Measurements from ENCODE around the gene SULF2.

Gene SULF2

DNA sequence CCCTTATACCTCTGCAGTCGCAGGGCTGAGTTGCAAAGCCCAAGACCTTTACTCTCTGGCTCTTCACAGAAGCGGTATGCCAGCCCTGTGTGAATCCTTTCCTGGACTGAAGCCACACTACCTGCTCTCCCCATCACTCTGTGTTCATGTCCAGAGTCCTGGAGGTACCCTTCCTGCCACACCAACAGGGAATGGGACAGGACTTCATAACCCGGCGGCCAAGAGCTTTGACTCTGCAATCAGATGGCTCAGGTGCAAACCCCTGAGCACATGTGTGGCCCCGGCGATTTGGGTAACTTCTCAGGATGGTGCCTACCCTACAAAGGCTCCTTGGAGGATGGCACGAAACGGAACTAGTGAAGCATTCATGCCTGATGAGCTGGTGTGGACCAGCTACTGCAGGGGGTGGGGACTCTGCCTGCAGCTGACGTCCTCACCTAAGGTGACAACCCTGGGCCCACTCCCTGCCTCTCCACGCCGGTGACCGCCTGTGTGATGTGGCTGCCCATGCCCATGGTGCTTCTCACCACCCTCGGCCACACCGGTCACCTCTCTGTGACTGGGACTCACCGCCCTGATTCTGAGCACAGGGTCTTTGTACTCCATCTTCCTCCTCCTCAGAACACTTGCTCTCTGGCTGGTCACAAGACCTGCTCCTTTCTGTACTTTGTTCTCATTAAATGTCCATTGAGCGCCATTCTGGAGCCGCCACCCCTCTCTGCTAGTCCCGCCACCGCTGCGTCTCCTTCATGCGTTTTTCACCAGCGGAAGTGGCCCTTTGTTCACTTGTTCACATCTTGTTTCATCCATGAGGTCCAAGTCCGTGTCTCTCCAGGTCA is 116.7 kb downstream of the SULF2 start:
- no peak for DNase-seq
- intact Hi-C loops (cut with DNase I) = no loop called here

DNA sequence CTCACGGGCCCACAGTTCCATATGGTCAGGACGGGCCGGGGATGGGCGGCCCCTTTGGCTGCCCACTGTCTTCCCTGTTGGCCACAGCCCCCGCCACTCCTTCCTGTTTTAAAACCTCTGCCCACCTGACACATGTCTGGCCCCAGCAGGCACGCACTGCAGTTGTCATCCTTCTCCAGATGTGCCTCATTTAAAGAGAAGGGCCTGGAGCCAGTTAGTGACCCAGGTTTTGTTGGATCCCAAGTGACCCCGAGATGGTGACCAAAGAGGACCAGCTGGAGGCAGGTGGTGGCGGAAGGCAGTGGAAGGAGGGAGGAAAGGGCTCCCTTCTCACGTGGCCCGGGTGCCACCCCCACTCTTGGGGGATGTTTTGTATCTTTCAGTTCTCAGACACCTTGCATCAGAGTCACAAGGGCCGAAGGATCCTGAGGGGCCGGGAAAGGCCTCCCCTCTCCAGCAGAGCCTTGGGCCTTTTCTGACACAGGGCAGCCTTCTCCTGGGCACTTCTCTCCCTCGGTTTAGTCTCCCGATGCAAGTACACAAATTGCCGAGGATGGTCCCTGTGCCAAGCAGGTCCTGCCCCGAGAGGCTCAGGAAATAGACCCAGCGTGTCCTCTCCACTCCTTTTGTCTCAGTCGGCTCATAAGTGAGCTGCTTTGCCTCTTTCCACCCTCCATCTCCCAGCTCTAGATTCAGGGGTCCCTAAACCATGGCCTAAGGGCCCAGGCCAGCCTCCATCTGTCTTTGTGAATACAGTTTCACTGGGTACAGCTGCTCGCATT is 117.6 kb downstream of the SULF2 start:
- peak in 1 of 42 donors; percentile 23 for DNase-seq
- intact Hi-C loops (cut with DNase I) = no loop called here

DNA sequence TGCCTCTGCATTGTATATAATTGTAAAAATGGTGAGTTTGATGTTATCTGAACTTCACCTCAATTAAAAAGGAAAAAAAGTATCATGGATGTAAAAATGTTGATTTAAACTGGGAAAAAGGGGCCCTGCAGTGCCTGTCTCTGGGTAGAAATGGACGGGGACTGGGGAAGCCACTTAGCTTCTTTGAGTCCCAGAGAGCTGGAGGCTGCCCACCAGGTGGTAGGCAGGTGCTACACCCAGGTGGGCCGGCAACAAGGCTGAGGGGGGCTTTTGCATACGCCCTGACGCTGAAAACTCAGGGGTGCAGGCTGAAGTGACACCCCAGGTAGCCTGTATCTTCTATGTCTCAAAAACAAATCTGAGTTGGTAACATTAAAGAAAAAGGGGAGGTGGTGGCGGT is 118.2 kb downstream of the SULF2 start:
- intact Hi-C loops (cut with DNase I) = no loop called here

DNA sequence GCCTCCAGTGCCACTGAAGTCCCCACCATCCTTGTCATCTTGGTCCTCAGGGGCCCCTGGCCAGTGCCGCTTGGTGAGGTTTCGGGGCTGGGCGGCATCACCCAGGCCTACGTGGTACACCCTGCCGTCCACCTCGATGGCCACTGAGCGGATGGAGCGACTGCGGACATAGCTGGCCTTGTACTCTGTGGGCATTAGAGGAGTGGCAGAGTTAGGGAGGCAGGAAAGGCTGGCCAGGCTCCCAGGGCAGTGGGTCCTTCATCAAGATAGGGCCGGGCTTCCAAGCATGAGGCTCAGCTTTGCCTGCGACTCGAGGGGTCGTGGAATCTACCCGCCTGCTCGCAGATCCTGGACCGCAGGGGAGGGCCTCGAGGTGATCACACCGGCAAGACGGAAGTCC is 119.0 kb downstream of the SULF2 start:
- DNase-seq = no peak
- intact Hi-C loops (cut with DNase I) = no loop called here

More for the DNA sequence above, 118.2 kb downstream of the SULF2 start:
- peak in 1 of 42 donors; percentile 38 for DNase-seq

DNA sequence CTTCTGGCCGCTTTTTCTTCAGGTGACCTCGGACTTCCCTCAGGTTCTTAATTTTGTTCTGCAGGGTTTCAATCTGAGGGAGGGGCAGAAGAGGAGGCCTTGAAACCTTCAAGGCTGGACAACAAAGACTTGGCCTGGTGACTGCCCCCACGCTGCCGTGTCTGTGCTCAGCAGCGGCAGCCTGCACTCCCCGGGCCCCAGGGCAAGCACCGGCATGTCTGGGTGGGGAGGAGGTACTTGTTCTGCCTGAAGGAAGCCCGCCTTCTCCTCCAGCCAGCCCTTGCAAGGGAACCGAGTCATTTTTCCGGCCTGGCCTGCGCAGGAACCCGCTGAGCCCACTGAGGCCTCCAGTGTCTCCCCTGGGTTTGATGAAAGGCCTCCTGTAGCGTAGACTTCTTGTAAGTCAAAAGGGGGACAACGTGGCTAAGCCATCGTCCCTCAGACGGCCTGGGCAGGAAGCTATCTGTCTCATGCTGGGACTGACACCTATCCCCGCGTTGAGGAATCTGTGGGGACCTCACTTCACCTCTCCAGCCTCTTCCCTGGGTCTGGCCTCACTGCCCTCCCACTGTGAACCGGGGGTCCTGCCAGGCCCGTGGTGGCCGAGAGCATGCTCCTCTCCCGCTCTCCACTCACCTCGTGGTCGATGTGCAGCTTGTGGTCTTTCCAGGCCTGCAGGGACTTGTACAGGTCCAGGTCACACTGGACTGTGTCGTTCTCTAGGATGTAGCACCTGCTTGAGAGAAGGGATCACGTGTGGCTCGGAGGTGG is 119.9 kb downstream of the SULF2 start:
- intact Hi-C loops (cut with DNase I) = no loop called here
- DNase-seq = peak in 1 of 42 donors; percentile 26

DNA sequence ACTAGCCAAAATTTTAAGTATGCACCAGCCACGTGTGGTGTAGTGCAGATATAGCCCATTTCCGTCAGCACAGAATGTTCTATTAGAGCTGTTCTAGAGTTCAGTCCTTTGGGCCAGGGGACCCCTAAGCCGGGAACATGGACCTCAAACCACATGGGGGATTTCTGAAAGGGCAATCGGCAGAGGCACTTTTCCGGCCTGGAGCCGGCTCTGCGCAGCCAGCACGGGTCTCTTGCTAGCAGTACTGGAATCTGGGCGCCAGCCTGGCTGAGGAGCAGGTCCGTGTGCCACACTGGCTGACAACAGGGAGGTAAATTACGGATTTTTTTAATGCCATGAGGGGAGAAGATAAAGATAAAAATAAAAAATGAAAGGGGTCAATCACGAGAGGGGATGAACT is 120.5 kb downstream of the SULF2 start:
- intact Hi-C loops (cut with DNase I) = loop anchor here (5.0 kb wide), 1 partner anchor 958 kb away; no protein-coding TSS in a partner anchor
- DNase-seq = peak in 1 of 42 donors; percentile 34

DNA sequence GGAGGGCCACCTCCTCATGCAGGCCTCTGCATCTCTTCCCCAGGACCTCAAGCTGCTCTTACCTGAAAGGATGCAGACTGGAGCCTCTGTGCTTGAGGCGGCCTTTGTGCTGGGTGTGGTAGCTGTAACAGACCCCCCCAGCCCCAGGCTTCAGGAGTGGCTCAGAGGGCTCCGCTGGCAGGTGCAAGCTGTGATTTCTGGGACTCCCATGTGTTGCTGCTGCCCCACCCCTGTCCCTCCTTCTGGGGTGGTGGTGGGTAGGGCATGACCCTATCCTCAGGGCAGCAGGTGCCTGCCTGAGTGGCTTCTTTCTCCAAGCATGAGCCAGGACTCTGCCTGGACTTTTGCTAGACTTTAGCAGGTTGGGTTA is 121.2 kb downstream of the SULF2 start:
- intact Hi-C loops (cut with DNase I) = loop anchor here (5.0 kb wide), 1 partner anchor 958 kb away; no protein-coding TSS in a partner anchor
- no peak for DNase-seq

DNA sequence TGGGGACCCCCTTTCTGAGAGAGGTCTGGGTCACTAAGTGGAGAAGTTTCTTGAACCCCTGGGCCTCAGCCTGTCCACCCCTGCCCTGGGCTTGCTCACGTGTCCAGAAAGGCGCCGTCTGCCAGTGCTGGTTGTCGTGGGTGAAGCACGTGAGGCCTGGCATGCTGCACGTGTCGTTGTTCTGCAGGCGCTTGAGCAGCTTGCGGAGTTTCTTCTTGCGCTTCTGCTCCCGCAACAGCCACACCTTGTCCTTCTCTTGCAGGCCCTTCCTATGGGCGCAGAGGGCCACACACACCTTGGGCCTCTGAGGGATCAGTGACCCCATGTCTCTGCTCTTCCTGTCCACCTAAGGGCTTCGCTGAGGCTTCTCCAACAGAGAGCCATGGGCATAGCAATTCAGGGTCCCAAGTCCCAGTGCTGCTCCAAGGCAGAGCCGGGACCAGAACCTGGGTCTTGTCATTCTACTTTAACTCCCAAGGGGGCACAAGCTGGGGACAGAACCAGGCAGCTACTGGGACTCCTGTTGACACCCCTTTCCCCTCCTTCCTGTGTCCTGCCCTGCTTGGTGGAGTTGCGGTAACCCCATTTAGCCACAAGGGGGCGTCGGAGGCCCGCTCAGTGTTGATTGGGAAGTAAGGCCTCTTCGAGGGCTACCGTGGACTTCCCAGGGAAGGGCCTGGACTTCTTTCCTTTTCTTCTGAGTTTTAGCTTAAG is 121.8 kb downstream of the SULF2 start:
- peak; percentile 37 to 92 (median 82) for DNase-seq

DNA sequence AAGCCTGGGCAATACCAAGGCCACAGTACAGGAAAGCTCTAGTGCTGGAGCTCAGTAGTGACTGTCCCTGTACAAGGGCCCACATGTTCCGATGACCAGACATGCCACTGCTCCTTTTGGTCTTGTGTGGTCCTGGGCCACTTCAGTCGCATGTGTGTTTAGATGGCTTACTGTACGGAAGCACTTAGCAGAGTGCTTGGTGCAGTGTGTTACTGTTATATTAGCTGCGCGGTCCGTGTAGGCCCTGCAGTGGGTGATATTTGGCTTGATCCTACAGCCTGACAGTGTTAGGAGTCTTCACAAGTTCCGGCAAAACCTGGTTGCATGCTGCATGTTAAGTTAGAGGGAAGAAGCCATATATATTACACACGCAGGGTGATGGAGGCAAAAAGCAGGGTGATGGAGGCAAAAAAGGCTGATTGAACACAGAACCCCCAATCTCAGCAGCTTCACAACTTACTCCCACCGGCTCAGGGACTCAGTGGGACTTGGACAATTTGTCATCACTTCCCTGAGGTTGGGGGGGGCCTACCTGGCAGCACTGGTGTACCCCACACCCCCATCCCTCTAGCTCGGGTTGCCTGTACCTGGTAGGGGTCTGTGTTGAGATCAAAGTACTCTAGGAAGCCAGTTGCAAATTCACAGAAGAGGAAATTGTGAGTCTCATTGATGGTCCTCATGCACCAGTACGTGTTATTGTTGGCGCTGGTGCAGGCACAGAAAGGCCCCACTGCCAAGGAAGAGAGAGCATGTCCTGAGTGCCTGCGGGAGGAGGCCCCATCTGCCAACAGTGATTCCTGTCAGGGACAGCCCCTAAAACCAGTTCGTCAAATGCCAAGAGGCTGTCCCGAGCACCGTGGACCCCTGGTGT is 122.6 kb downstream of the SULF2 start:
- intact Hi-C loops (cut with DNase I) = loop anchor here (5.0 kb wide), 1 partner anchor 960 kb away; no protein-coding TSS in a partner anchor

More for the DNA sequence above, 121.8 kb downstream of the SULF2 start:
- intact Hi-C loops (cut with DNase I) = loop anchor here (5.0 kb wide), 1 partner anchor 959 kb away; no protein-coding TSS in a partner anchor

DNA sequence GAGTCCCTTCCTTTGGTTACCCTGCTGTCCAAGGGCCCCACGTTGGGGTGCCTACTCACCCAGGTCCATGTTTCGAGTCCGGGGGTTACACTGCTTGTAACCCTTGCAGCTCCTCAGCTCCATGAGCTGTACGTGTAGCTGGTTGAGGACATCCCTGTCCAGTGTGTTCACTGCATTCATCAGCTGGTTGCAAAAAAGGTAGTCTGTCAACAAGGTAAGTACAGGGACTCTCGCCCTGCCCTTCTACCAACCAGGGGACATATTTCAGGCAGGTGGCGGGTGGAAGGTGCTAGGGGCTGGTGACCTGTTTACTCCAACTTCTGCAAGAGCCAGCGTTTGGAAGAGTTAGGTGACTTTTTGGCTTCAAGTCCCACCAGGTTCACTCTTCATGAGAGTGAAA is 123.6 kb downstream of the SULF2 start:
- intact Hi-C loops (cut with DNase I) = loop anchor here (5.0 kb wide), 1 partner anchor 961 kb away; no protein-coding TSS in a partner anchor
- DNase-seq = peak in 2 of 42 donors; percentile 10 to 23

More for the DNA sequence above, 122.6 kb downstream of the SULF2 start:
- DNase-seq = peak in 1 of 42 donors; percentile 16

DNA sequence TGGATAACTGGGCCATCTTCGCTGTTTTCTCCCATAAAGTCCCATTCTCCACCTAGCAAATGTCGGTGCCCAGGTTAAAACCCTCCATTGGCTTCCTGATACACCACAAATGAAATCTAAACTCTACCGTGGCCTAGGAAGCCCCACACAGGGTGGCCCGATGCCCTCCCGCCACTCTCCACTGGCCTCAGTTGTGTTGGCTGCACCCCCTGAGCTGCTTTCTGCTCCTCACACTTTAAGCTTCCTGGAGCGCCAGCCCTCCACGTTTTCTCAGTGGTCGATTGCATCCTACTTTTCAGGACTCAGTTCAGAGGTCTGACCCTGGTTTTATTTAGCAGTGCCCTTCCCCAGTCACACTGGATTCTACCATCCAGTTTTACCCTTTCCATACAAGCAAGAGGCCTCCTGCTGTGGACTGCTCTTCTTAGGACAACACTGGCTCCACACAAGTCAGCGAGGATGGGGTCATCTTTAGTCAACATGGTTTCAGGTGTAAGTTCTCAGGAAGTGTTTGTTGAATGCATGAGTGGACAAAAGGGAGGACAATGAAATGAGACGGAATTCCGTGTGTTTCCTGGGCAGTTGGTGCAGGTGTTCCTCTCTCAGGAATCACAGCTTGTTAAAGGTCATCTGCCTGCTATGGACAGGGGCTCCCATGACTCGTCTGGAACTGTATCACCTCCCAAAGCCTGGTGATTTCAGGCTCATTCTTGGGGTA is 124.1 kb downstream of the SULF2 start:
- intact Hi-C loops (cut with DNase I) = loop anchor here (5.0 kb wide), 1 partner anchor 961 kb away; no protein-coding TSS in a partner anchor
- DNase-seq = peak in 1 of 42 donors; percentile 31

DNA sequence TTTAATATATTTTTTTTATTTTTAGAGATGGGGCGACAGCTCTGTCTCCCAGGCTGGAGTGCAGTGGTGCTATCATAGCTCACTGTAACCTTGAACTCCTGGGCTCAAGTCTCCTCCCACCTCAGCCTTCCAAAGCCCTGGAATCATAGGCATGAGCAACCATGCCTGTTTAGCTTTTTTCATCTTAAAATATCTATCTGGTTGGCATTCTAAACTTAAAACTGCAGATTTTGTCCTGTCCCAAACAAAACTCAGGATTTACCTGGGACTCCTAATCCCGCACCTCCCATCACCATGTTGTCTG is 124.7 kb downstream of the SULF2 start:
- intact Hi-C loops (cut with DNase I) = loop anchor here (5.0 kb wide), 1 partner anchor 962 kb away; no protein-coding TSS in a partner anchor
- DNase-seq = no peak

DNA sequence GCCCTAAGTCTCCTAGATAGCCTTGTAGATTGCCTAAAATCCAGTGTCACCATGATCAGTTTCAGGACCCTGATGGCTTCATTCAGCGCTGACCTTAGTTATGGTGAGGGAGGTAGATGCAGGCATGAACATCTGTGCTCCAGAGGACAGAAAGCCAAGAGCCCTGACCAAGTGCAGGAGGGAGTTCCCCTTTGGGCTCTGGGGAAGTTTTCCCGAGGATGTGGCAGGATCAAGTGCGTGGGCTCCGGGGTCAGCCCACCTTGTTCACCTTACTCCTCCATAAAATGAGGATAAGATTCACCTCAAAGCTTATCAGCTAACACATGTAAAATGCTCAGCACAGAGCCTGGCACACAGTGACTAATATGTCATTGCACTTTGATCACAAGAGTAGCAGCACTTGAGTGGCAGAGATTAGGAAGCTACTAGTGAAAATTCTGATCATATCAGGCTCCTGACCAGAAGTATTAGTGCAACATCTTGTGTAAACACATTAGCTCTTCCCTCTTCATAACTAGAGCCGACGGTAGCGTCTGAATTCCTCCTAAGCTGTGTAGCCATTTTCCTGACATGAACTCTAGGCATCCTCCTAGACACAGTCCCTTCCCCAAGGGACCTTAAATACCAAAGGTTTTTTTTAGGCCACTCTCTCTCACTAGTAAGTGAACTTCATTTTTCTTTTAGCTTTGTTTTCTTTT is 125.2 kb downstream of the SULF2 start:
- peak in 1 of 42 donors; percentile 26 for DNase-seq
- intact Hi-C loops (cut with DNase I) = loop anchor here (5.0 kb wide), 1 partner anchor 962 kb away; no protein-coding TSS in a partner anchor

DNA sequence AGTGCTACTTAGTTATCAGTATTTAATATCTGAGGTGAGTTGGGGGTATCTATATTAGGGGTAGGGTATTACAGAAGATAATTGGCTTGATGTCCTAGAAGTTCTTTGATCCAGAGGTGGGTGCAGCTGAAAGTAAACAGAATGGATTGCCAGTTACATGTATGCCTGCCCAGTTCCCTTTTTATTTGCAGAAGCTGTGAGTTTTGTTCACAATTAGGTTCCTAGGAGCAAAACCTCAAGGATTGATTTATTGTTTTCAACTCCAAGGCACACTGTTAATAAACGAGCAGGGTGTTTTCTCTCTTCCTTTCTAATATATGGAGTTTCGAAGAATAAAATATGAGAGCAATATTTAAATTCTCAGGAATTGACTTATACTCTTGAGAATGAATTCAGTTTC is 129.0 kb downstream of the SULF2 start:
- intact Hi-C loops (cut with DNase I) = no loop called here
- no peak for DNase-seq

DNA sequence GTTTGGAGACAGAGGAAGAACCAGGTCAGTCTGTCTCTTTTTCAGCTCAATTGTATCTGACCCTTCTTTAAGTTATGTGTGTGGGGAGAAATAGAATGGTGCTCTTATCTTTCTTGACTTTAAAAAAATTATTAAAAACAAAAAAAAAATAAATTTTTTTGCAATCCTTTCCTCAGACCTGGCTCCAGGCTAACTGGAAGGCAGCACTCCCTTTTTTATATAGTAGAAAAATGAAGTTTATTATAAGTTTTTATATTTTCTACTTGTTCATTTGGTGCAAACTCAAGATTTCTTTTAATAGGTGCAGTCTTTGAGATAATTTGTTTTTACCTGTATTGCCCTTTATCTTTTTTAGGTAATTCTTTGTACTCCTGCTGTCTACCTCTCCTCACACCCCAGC is 129.6 kb downstream of the SULF2 start:
- no peak for DNase-seq
- intact Hi-C loops (cut with DNase I) = no loop called here

DNA sequence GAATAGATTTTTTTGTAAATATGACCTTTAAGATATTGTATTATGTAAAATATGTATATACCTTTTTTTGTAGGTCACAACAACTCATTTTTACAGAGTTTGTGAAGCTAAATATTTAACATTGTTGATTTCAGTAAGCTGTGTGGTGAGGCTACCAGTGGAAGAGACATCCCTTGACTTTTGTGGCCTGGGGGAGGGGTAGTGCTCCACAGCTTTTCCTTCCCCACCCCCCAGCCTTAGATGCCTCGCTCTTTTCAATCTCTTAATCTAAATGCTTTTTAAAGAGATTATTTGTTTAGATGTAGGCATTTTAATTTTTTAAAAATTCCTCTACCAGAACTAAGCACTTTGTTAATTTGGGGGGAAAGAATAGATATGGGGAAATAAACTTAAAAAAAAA is 130.9 kb downstream of the SULF2 start:
- DNase-seq = no peak
- intact Hi-C loops (cut with DNase I) = no loop called here

Measured in head of caudate nucleus (tissue), 42 donors.